CMK (cell line): ENCODE data around the gene KLHL9.

Experiments
- DNase-seq: peaks from one replicate; pipeline ENCODE4 v3.0.0-alpha.2; 2010; ENCODE audit warnings: low read depth

KLHL9 gene

DNA sequence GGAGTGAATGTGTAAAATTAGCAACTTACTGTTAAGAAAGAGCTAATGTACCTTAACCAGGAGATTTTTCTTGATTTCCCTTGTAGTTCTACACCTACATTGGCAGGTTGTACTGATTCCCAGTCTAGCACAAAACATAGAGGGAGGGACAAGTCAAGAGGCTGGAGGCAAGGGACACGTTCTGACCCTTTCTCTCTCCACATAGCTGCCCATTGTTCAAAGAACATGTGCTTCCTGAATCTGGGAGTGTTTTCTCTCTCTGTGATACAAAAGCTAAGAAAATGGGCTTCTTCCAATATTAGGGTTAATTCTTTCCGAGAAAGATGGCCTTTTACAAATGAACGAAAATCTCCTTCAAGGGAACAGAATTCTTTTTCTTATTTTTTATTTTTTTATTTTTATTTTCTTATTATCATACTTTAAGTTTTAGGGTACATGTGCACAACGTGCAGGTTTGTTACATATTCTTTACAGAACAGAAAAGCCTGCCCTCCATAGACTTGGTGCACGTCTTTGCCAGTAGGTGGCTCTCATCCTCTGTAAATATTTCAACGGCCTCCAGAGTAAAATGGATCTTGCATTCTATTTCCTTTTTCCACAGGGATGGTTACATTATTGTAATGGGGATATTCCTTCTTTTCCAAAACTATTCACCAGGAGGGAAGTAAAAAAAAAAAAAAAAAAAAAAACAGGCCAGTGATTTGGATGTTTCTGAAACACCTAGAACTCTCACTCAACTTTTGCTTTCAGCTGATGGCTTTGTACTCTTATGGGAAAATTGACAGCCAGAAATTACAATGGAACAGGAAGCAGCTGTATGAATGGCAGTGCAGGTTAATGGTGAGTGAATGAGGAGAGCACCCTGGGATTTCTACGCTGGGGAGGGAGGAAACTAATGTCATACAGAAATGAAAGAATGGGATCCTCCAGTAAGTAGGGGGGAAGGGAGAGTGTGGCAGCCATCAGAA is 17.0 kb downstream of the KLHL9 start:
- no peak for DNase-seq

DNA sequence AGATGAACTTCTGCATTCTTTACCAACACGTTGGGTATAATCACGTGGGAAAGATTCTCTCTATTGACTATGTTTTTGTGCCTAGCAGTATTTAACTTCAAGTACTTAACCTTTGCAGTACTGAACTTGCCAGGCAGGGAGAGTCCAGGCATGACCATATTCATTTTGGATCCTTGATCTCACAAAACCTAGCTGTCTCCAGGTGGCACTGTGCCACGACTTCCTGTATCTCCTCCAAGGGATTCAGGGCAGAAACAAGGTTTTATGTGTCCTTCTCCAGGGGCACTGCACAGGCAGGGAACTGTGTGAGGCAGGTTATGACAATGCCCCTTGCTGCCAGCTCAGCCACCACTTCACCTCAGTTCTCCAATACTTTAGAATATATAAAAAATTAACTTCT is 18.3 kb downstream of the KLHL9 start:
- DNase-seq = no peak

DNA sequence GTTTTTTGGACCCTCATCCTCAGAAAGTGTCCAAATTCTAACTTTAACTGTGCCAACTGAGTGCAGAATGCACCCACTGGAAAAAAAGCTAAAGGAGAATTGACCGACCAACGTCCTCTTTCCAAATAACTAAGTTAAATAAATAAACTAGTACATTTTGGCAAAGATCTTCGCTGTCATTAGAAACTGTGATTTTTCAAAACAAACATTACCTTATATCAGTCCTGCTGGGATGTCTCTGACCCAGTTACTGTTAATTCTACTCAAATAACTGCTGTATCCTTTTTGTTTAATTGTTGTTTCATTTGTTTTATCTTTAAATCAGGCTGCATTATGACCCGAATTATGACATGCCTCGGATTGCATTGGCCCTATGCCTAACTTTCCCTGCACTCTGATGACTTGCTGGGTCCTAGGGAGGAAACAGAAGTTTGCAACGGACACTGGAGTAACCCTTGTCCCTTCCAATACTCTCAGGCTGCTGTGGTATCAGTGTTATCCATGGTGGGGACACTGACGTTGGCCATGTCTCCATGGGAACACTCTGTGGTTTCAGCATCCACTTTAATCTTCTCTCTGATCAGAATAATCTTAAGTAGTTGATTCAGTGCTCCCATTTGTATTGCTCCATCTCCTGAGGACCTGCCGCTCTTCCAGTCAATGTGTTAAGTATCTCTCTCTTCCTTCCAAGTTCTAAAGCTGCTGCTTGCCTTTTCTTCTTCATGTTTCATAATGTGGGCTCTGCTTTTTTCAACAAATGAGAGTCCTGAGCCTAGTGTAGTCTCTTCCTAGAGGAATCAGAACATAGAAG is 19.0 kb downstream of the KLHL9 start:
- DNase-seq = no peak

DNA sequence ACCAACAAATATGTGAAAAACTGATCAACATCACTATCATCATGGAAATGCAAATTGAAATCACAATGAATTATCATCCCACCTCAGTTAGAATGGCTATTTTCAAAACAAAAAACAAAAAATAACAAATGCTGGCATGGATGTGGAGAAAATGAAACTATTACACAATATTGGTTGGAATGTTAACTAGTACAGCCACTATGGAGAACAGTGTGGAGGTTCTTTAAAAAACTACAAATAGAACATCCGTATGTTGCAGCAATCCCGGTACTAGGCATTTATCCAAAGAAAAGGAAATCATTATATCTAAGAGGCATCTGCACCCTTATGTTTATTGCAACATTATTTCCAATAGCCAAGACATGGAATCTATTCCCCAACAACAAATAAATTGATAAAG is 21.1 kb downstream of the KLHL9 start:
- DNase-seq = no peak

DNA sequence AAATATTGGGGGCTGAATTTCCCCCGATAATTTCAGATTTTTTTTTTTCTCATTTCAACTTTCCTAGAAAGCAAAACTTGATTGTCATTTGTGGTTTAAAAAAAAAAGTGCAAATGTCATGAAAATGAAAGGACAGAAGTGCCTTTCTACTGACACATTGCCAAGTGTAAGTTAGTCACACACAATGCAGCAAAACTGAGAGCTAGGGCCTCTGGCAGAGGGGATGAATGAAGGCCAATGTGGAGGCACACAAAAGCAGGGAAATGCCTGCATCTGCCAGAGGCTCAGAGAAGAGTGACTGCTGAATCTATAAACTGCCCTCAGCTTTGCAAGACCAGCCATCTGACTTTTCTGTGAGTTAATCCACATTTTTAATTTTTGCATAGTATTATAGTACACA is 23.3 kb downstream of the KLHL9 start:
- no peak for DNase-seq

DNA sequence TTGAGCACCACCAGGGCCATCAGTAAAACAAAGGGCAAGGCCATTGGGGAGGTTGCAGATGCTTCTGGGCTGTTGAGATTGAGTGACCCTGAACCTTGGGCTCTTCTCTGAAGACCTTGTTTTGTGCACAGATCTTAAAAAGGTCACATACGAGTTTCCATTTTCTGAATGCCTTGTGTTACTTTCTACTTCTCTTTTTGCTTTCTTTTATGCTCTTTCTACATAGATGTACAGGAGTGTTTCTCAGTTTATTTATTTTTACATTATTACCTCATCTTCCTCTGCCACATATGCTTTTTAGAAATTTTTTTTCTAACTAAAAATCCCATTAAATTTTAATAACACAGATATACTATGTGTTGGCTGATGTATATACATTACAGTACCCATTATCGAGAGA is 30.0 kb downstream of the KLHL9 start, which contains the start of gene IFNA5:
IFNA5 (minus strand) TSS at position 101 of the 400 bp plus-strand sequence; CDS start at position 44, 57 bp downstream.
- no peak for DNase-seq

DNA sequence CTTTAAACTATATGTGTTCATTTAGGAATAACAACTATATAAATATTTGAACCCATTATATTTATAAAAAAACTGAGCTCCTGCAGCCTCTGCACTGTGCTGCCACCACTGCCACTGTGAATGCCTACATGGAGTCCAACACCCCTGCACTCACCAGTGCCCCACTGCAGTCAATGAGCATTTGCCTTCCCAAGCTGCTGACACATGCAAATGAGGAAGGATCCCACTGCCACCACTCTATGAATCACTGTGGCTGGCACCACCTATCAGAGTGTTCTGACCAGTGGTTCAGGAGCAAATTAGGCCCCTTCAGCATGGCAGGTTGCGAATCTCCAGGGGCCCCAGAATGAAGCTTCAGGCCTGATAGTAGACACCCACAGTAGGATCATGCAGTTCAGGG is 39.2 kb downstream of the KLHL9 start:
- DNase-seq = no peak

DNA sequence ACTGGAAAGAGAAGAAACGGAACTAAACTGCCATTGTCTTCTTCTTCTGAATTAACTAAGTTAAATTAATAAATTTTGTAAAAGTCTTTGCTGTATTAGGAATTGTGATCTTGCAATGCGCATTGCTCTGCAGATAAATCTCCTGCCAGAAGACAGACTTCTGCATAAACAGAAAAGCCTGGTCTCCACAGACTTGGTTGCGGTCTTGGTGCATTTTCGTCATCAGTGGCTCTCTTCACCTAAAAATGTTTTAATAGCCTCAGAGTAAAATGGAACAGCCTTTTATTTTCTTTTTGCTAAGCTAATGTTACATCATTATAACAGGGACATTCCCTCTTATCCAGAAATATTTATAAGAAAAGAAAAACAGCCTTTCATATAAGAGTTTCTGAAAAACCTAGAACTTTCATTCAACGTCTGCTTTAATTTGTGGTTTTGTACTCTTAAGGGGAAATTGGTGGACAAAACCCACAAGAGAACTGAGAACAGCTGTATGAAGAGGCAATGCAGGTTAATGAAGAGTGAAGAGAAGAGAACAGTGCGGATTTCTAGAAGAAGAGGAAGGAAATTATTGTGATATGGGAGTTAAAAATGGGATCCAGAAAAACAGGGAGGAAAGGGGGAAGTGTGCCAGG is 40.2 kb downstream of the KLHL9 start:
- DNase-seq = no peak

DNA sequence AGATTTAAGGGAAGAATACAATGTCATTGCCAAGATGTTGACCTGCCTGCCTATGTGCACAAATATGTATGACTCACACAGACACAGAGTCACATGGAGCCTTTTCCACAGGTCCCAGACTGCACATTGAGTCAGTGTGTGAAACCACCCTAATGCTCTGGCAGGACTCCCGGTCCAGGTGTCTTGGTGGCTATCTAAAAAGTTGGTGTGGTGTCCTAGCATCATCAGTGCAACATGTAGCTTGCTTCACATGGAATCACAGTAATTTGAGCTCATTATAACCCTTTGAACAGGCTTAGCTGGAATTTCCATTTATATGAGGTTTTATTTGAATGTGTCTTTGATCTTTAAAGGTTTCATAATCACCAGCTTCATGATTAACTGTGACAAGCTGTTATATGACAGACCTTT is 40.8 kb downstream of the KLHL9 start:
- DNase-seq = no peak

DNA sequence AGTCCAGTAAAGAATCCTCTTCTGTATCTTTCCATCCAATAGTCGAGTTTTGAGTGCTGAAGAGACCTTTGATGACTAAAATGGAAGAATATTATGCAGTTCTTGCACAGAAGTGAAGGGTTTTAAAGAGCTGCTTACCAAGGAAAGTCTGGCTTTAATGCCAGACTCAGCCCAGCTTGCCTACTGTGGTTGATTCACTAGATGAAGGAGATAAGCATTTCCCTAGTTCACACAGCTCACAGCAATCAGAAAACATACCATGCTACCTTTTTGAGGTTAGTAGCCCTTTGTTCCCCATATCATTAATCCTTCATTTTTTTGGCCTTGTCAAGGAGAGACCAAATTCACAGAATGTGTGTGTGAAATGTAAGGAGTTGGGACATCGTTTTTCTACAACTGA is 45.4 kb downstream of the KLHL9 start:
- DNase-seq = no peak

DNA sequence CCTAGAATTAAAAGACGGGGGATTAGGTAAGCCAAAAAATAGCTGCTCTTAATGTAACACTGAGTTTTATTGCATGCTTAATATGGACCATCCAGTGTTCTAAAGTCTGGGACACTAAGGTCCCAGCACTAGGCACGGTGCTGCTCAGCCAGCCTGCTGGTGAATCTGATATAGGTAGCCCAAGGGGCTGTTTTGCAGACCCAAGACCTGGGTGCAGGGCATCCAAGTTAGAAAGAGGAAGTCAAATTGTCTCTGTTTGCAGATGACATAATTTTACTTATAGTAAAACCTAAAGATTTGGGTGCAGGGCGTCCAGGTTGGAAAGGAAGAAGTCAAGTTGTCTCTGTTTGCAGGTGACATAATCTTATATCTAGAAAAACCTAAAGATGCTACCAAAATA is 47.9 kb downstream of the KLHL9 start:
- DNase-seq = no peak

DNA sequence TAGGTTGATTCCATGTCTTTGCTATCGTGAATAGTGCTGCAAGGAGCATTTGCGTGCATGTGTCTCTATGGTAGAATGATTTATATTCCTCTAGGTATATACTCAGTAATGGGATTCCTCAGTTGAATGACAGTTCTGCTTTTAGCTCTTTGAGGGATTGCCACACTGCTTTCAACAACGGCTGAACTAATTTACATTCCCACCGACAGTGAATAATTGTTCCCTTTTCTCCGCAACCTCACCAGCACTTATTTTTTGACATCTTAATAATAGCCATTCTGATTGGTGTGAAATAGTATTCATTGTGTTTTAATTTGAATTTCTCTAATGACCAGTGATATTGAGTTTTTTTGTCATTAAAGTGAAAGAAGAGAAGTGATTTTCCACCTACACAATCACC is 48.5 kb downstream of the KLHL9 start:
- DNase-seq = no peak

DNA sequence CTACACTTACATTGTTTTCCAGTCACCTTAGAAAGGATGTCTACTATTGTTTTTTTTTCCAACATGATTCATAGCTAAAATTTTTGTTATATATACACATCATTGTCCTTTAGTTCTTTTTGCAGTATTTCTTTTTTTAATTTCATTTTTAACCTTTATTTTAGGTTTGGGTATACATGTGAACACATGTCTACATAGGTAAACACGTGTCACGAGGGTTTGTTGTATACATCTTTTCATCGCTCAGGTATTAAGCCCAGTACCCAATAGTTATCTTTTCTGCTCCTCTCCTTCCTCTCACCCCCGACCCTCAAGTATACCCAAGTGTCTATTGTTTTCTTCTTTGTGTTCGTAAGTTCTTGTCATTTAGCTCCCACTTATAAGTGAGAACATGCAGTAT is 49.1 kb downstream of the KLHL9 start:
- no peak for DNase-seq

DNA sequence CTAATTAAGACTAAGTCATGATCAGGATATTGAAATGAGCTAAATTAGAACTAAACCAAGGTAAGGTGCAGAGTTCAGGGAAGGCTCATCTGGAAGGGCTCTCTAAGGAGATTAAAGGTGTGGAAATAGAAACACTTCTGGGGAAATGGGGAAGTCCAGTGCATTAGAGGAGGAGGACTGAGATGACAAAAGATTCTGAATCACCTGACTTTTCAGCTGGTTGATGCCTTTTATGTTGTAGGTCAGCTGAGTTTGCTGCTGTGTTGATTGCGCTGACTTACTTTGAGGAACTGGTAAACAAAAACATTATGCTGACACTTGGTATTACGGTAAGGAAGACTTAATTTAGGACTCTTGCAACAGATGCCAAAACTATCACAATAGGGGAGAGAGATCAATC is 53.9 kb downstream of the KLHL9 start:
- DNase-seq = no peak
